Breast epithelium (tissue), 4 donors: ENCODE measurements around the gene BACH2. TPM values are rescaled to one million over a fixed set of nuclear protein-coding genes. Genes with fewer than 3 reads are reported as not detected.
"Not testable (repeated sequence)": the region's sequence is repeated elsewhere in the genome, so short reads cannot be mapped to it uniquely, and the experiment has no call there.

Source experiments
- DNase-seq, 2 donors: peaks; one replicate each; pipeline ENCODE4 v3.0.0-alpha.2; 2019; ENCODE audit warnings: low spot score in 2 of 2
- H3K27ac ChIP-seq, 2 donors: fragments of 200-600 bp; sonication (generic) in 1 of 2; one replicate each; pipeline ENCODE4 v1.5.1; 2016 to 2019; ENCODE audit warnings: mild to moderate bottlenecking in 1 of 2
- H3K27me3 ChIP-seq, 2 donors: fragments of 200-600 bp; sonication (generic) in 1 of 2; one replicate each; pipeline versions ENCODE4 v1.5.1 to v1.6.0; 2017 to 2019; ENCODE audit warnings: control low read depth in 1 of 2, mild to moderate bottlenecking in 1 of 2
- H3K36me3 ChIP-seq: fragments of 200-600 bp; one replicate; pipeline ENCODE4 v1.5.1; 2019
- H3K4me1 ChIP-seq, 2 donors: fragments of 200-600 bp; sonication (generic); one replicate each; pipeline ENCODE4 v1.5.1; 2016 to 2019; ENCODE audit warnings: control low read depth in 1 of 2
- H3K4me3 ChIP-seq, 3 donors: fragments of 200-600 bp; sonication (generic); 1 replicate in 2 of 3; 2 replicates in 1 of 3; pipeline ENCODE4 v1.5.1; 2016 to 2019; ENCODE audit warnings: mild to moderate bottlenecking in 3 of 3, moderate library complexity in 2 of 3
- H3K9me3 ChIP-seq, 2 donors: fragments of 200-600 bp; sonication (generic) in 1 of 2; one replicate each; pipeline ENCODE4 v1.5.1; 2016 to 2019; ENCODE audit warnings: control low read depth in 1 of 2
- CTCF ChIP-seq, 3 donors: fragments of 450-650 bp; IDR thresholded peaks; one replicate each; pipeline ENCODE4 v1.5.1; 2016 to 2017; ENCODE audit warnings: antibody characterized with exemption in 3 of 3, mild to moderate bottlenecking in 3 of 3, moderate library complexity in 3 of 3
- POLR2A ChIP-seq: fragments of 450-650 bp; IDR thresholded peaks from one replicate; pipeline ENCODE4 v1.6.1; 2016; ENCODE audit warnings: antibody characterized with exemption, mild to moderate bottlenecking, moderate library complexity
- POLR2AphosphoS5 ChIP-seq, 3 donors: sonication (generic); formaldehyde crosslinking; IDR thresholded peaks; one replicate each; pipeline ENCODE4 v1.6.1; 2017; ENCODE audit warnings: antibody characterized with exemption in 3 of 3
- intact Hi-C: fragments of 100-400 bp; cut with DNase I; formaldehyde crosslinking; loops from one replicate; pipeline ENCODE4 v1.15.1; 2023; ENCODE audit warnings: low total_unique reads
- total RNA-seq, 3 donors: library from RNA; depleted of rRNA; stranded (reverse); fragments of >200 nt; gene quantifications; one replicate each; pipeline ENCODE4 v1.1.0, GENCODE V29; 2016

BACH2 gene
- total RNA-seq, 3 donors from 2014 or later, result 6.2 to 13.8 (median 7.0) TPM

DNA sequence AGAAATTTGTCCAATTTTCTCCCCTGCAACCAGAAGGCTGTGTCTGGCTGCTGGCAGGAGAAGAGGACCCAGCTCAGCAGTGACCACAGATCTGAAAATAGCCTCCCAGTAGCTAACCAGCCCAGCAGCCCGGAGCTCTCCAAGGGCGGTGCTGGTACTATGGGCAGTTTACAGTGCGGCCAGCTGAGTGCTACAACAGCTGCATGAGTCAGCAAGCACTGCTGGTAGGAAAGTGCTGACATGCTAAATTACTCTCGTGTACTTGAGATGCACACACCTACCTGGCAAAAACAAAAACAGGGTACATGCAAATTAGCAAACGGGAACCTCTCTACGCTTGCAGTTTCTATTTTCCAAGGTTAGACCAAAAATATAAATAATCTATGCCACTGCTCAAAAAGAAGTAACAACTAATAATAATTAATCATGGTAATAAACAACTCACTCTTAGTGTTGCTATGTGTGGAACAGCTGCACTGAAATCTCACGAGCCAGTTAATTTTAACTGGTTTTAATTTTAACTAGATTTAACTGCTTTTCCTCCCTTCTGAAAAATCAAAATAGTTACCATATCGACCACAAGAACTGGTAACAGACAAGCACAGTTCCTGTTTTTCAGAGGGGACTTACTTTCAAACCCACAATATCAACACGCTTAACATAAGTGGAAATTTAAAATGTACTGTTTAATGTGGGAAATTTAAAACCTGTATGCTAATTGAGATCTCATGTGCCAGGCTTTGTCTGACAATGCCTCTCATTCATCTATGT lies 10.8 kb downstream of the BACH2 start:
- Histone ChIP-seq H3K27me3 (no peaks in the 10 kb centered on the region), H3K4me1 (peaks cover 0 to 7% of the 10 kb centered on the region in 2 donors), H3K4me3 (peak overlapping the region in 2 of 3 donors; percentile 39 to 40), H3K27ac (peak overlapping the region in 1 of 2 donors; percentile 46), H3K36me3 (no peaks in the 10 kb centered on the region), H3K9me3 (no peaks in the 10 kb centered on the region)
- TF ChIP-seq CTCF (IDR thresholded peaks at IDR 0.05), result no peak
- TF ChIP-seq POLR2A, result no peak
- peak in 1 of 3 donors; percentile 9 for TF ChIP-seq POLR2AphosphoS5 (IDR thresholded peaks at IDR 0.05)
- intact Hi-C loops, result no loop called here
- DNase-seq, result peak; percentile 57 to 59

GRCh38 chr6:90285042-90285481 lies 11.6 kb downstream of the BACH2 start:
- peaks cover 0 to 7% of the 10 kb centered on the region in 2 donors for H3K4me1 ChIP-seq
- H3K36me3 ChIP-seq, result no peaks in the 10 kb centered on the region
- TF ChIP-seq CTCF (IDR thresholded peaks at IDR 0.05) (no peak), POLR2A (no peak), POLR2AphosphoS5 (IDR thresholded peaks at IDR 0.05) (no peak)
- peak overlapping the region; percentile 28 to 46 for H3K27ac ChIP-seq
- peak overlapping the region; percentile 28 to 40 (median 39) for H3K4me3 ChIP-seq
- no peak for DNase-seq
- intact Hi-C loops, result no loop called here
- H3K9me3 ChIP-seq, result no peaks in the 10 kb centered on the region
- H3K27me3 ChIP-seq, result no peaks in the 10 kb centered on the region

- no peak for DNase-seq
- no peaks in the 10 kb centered on the region for H3K9me3 ChIP-seq
- H3K4me1 ChIP-seq, result peaks cover 0 to 7% of the 10 kb centered on the region in 2 donors
- no peaks in the 10 kb centered on the region for H3K36me3 ChIP-seq
- peak overlapping the region; percentile 28 to 40 (median 39) for H3K4me3 ChIP-seq
- intact Hi-C loops, result no loop called here
- H3K27ac ChIP-seq, result peak overlapping the region; percentile 28 to 46
- H3K27me3 ChIP-seq, result no peaks in the 10 kb centered on the region
- TF ChIP-seq POLR2AphosphoS5 (IDR thresholded peaks at IDR 0.05) (peak in 1 of 3 donors; percentile 24), CTCF (IDR thresholded peaks at IDR 0.05) (no peak)
These were observed 12.2 kb downstream of the BACH2 start for GRCh38 chr6:90284236-90285041.

DNA sequence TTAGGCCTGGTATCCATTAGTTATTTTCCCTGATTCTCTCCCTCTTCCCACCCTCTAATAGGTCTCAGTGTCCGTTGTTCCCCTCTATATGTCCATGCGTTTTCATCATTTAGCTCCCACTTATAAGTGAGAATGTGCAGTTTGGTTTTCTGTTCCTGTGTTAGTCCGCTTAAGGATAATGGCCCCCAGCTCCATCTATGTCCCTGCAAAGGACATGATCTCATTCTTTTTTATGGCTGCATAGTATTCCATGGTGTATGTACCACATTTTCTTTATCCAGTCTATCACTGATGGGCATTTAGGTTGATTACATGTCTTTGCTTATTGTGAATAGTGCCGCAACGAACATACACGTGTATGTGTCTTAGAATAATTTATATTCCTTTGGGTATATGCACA lies 14.4 kb downstream of the BACH2 start:
- H3K27ac ChIP-seq, H3K9me3 ChIP-seq, H3K4me3 ChIP-seq, H3K4me1 ChIP-seq, DNase-seq, intact Hi-C loops, H3K27me3 ChIP-seq, H3K36me3 ChIP-seq: not testable (repeated sequence)

- intact Hi-C loops, result no loop called here
- Histone ChIP-seq H3K4me3 (no peak overlapping the region), H3K36me3 (no peaks in the 10 kb centered on the region), H3K27me3 (no peaks in the 10 kb centered on the region), H3K4me1 (no peaks in the 10 kb centered on the region), H3K27ac (no peak overlapping the region), H3K9me3 (no peaks in the 10 kb centered on the region)
- no peak for TF ChIP-seq CTCF (IDR thresholded peaks at IDR 0.05)
- TF ChIP-seq POLR2A, result no peak
- no peak for TF ChIP-seq POLR2AphosphoS5 (IDR thresholded peaks at IDR 0.05)
- no peak for DNase-seq
These were observed 18.5 kb downstream of the BACH2 start for GRCh38 chr6:90278129-90278528.
